GM21390 (cell line): ENCODE data around the gene BMERB1.
"Not testable (repeated sequence)": the region's sequence is repeated elsewhere in the genome, so short reads cannot be mapped to it uniquely, and the experiment has no call there.

ENCODE experiments used
- ATAC-seq: cut with Tn5 transposase; IDR thresholded peaks from one replicate; pipeline ENCODE4 v1.9.1; 2021; ENCODE audit not compliant: unreplicated experiment

The BMERB1 gene

GRCh38 chr16:15459791-15460190 lies 25.4 kb downstream of the BMERB1 start:
- ATAC-seq, result no peak

DNA sequence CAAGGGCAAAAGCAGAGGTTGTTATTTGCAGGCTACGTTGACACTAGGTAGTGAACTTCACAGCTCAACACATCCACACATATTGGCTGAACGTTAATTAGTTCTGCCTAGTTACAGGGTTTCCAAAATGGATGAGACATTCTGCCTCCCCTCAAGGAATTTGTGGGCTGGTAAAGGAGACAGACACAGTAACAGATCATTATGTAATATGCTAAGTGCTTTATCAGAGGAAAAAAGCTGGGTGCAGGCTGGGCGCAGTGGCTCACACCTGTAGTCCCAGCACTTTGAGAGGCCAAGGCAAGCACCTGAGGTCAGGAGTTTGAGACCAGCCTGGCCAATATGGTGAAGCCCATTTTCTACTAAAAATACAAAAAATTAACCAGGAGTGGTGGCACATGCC lies 26.2 kb downstream of the BMERB1 start:
- ATAC-seq, result no peak

DNA sequence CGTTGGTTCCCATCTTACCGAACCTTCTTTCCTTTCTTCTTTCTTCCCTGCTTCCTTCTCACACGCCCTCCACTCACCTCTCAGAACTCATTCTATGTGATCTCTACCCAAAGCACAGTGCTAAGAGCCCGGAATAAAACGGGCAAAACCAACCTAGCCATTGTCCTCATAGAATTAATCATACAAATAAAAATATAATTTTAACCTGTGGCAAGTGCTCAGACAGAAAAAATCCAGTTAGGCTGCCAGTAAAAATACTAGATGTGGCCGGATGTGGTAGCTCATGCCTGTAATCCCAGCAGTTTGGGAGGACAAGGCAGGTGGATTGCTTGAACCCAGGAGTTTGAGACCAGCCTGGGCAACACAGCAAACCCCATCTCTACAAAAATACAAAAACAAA lies 27.0 kb downstream of the BMERB1 start:
- ATAC-seq, result no peak

DNA sequence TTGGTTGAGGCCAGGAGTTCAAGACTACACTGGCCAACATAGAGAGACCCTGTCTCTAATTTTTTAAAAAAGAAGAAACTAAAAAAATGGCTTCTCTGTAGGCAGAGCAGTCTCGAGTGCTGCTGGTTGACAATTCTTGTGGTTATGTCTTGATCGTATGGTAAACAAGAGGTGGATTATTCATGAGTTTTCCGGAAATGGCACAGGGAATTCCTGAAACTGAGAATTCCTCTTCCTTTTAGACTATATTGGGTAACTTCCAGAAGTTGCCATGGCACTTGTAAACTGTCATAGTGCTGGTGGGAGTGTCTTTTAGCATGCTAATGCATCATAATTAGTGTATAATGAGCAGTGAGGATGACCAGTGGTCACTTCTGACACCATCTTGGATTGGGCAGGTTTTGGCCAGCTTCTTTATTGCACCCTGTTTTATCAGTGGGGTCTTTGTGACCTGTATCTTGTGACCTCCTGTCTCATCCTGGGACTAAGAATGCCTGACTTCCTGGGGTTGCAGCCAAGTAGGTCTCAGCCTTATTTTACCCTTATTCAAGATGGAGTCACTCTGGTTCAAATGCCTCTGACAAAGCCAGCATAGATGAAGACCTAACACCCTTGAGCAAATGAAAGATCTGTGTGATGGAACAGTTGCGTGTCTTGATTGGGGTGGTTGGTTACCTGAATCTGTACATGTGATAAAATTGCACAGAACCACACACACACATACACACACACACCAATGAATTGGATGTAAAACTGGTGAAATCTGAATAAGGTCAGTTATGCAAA lies 30.2 kb downstream of the BMERB1 start:
- no peak for ATAC-seq

- no peak for ATAC-seq
Measured at GRCh38 chr16:15466131-15466530, 31.7 kb downstream of the BMERB1 start.

GRCh38 chr16:15466886-15467781 lies 32.7 kb downstream of the BMERB1 start:
- ATAC-seq, result no peak

DNA sequence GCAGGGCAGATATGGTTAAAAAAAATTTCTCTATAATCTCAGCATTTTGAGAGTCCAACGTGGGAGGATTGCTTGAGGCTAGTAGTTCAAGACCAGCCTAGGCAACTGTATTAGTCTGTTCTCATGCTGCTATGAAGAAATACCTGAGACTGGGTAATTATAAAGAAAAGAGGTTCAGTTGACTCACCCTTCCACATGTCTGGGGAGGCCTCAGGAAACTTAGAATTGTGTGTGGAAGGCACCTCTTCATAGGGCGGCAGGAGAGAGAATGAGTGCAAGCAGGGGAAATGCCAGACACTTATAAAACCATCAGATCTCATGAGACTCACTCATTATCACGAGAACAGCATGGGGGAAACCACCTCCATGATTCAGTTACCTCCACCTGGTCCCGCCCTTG lies 42.6 kb downstream of the BMERB1 start:
- ATAC-seq, result not testable (repeated sequence)

DNA sequence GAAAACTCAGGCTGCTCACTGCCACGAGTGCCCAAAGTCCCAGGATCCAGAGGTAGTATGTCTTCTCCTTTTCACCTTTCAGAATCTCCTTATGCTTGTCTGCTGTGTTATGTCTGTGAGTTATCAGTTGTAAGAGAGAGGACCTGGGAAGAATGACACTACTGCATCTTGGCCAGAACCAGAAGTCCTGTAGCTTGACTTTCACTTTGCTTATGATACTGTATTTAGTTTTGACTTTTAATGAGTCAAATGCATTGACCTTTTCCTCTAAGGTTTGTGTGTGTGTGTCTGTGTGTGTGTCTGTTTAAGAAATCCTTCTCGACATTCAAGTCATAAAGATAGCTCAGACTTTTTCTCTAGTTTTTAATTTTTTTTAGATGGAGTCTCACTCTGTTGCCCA lies 43.4 kb downstream of the BMERB1 start:
- no peak for ATAC-seq

DNA sequence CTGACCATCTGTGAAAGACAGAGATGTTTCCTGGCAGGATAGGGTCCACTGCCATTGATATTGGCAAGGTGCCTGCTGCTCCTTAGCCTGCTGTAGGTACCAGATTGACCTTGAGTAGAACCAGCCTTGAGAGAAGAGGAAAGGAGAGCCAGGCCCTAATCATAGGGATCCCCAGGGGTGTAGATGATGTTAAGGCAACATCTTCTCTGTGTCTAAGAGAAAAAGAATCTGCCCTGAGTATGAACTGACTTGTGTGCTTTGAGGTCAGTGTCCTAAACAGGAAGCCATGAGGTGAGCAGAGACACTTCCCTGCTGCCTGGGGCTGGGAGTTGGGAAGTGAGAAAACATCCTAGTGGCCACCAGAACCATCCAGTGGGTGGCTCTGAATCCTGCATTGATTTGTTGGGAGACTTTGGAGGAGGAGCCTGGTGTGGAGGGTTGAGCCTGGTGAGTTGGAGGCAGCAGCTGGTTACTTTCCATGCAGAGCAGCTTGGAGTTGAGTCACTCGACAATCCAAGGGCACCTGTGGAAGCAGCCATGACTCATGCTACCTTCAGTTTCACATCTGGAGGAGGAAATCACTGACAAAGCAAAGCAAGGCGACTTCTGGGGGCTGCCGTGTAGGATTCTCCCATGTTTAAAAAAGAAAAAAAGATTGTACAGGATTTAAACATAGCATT lies 47.8 kb downstream of the BMERB1 start:
- ATAC-seq, result no peak

DNA sequence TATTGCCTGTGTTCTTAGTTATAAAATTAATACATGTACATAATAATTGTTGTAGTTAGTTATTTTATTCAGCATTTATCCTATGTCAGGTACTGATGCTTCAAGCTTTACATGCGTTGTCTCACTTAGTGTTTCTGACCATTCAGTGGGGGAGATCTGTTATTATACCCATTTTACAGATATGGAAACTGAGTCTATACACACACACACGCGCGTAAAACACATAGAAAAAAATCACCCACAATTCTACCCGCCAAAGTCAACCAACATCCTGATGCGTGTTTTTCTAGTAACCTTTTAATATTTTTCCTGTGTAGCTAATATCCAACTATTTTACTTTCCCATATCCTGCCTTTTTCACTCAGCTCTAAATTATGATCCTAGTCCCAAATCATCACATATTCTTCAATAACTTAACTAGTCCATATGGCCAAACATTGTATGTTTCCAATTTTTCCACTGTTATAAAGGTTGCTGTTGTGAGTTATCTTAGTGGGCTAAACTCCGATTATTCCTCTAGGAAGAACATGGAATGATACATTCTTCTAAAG lies 48.4 kb downstream of the BMERB1 start:
- ATAC-seq, result no peak

- no peak for ATAC-seq
Measured at GRCh38 chr16:15483857-15484256, 49.5 kb downstream of the BMERB1 start.

DNA sequence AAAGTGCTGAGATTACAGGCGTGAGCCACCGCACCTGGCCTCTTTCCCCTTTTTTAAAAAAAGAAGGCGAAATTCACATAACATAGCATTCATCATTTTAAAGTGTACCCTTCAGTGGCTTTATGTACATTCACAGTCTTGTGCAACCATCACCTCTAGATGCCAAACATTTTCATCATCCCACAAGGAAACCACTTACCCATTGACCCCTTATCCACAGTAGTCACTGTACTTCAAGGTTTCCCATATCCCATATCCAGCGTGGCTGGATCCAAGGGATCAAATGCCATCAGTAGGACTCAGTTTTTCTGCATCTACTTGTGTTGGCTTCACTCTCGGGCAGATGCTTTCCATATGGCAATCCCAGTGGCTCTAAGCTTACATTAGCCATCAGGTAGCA lies 50.3 kb downstream of the BMERB1 start:
- no peak for ATAC-seq

DNA sequence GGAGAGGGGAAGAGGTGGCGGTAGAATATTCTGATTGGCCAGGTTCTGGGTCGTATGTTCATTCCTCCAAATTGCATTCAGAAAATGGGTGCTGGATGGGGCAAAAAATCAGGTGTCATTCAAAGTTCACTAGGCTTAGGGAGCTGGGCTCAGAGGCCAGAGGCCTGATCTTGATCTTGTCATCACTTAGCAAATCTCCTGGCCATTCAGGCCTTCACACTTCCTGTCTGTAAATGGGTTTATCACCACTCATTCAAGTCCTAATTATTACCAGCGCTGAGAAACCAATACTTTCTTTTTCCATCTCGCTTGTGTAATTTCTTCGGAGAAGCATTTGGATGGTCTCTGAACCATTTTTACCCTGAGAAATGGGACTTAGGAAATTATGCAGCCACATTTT lies 50.8 kb downstream of the BMERB1 start:
- no peak for ATAC-seq

GRCh38 chr16:15486661-15487060 lies 52.3 kb downstream of the BMERB1 start:
- no peak for ATAC-seq

- no peak for ATAC-seq
Measured at GRCh38 chr16:15487336-15488284, 53.2 kb downstream of the BMERB1 start.

DNA sequence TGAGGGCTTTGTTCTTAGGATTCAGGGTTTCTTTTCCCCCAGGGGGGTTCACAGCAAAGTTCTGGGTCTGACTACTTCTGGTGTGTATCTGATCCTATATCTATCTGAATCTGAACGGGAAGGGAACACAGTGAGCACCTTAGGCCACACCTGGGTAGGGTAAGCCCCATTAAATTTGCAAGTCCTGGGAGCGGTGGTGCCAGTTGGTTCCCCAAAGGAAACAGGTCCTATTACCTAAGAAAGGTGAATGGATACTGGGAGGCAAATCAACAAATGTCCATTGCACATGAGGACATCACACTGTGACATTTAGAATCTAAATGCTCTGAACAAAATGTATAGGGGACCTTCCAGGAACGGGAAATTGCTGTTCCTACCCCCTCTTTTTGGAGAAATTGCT lies 54.6 kb downstream of the BMERB1 start:
- ATAC-seq, result no peak

- ATAC-seq, result no peak
Measured at GRCh38 chr16:15490123-15490711, 55.8 kb downstream of the BMERB1 start.

DNA sequence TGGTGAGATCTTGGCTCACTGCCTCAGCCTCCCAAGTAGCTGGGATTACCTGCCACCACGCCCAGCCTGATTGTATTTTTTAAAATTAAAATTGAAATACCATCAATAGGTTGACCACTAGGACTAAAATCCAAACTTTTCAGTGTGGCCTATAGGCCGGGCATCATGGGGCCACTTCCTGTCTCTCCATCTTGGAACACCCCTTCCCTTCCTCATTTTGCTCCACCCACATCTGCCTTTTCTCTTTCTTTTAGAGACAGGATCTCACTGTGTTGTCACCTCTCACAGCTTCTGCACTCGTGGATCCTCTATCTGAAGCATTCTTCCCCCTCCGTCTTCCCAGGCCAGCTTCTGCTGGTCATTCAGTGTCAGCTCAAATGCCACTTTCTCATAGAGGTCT lies 57.0 kb downstream of the BMERB1 start:
- no peak for ATAC-seq

- ATAC-seq, result no peak
Measured at GRCh38 chr16:15492091-15492740, 57.8 kb downstream of the BMERB1 start.
